SKM-1 treated with dmso at 0.1 percent for 144 hours (cell line): ENCODE data around the gene GSDMA.
A peak's percentile ranks its signal among the peaks of the same experiment; 100 is the strongest.
"Not testable (repeated sequence)": the region's sequence is repeated elsewhere in the genome, so short reads cannot be mapped to it uniquely, and the experiment has no call there.

Source experiments
- DNase-seq: peaks from one replicate; lab custom pipeline; 2025; ENCODE audit not compliant: unreplicated experiment; lab: John Stamatoyannopoulos, UW

The GSDMA gene

GRCh38 chr17:39928858-39929645 lies 33.8 kb upstream of the GSDMA start:
- peak; percentile 23 for DNase-seq

GRCh38 chr17:39929646-39930407 lies 33.0 kb upstream of the GSDMA start:
- no peak for DNase-seq

- DNase-seq: no peak
These were observed 28.9 kb upstream of the GSDMA start for GRCh38 chr17:39933912-39934311.

- DNase-seq: no peak
These were observed 28.5 kb upstream of the GSDMA start for GRCh38 chr17:39934324-39934723.

- DNase-seq: no peak
These were observed 26.9 kb upstream of the GSDMA start for GRCh38 chr17:39935909-39936308.

GRCh38 chr17:39937447-39937846 lies 25.4 kb upstream of the GSDMA start:
- DNase-seq: no peak

- no peak for DNase-seq
These were observed 24.5 kb upstream of the GSDMA start for GRCh38 chr17:39938140-39938869.

- no peak for DNase-seq
These were observed 23.7 kb upstream of the GSDMA start for GRCh38 chr17:39939106-39939505.

GRCh38 chr17:39939588-39940419 lies 23.0 kb upstream of the GSDMA start:
- DNase-seq: peak; percentile 66

GRCh38 chr17:39943702-39944392 lies 19.0 kb upstream of the GSDMA start:
- no peak for DNase-seq

- DNase-seq: no peak
These were observed 18.5 kb upstream of the GSDMA start for GRCh38 chr17:39944393-39944711.

- DNase-seq: no peak
These were observed 16.1 kb upstream of the GSDMA start for GRCh38 chr17:39946551-39947330.

GRCh38 chr17:39948489-39948828 lies 14.3 kb upstream of the GSDMA start:
- not testable (repeated sequence) for DNase-seq

GRCh38 chr17:39949028-39949427 lies 13.8 kb upstream of the GSDMA start:
- no peak for DNase-seq

GRCh38 chr17:39950871-39951348 lies 11.9 kb upstream of the GSDMA start:
- no peak for DNase-seq

- no peak for DNase-seq
These were observed 10.7 kb upstream of the GSDMA start for GRCh38 chr17:39951924-39952679.

GRCh38 chr17:39952680-39953470 lies 9.9 kb upstream of the GSDMA start:
- peak; percentile 88 for DNase-seq

- no peak for DNase-seq
These were observed 9.3 kb upstream of the GSDMA start for GRCh38 chr17:39953471-39953888.
